Measurements from ENCODE around the gene PDE7B. TPM values are rescaled to one million over a fixed set of nuclear protein-coding genes. Genes with fewer than 3 reads are reported as not detected.
"Not testable (repeated sequence)": the region's sequence is repeated elsewhere in the genome, so short reads cannot be mapped to it uniquely, and the experiment has no call there.

PDE7B gene
- total RNA-seq, 1 experiment from 2014 or later = not detected

- ATAC-seq (no peak), DNase-seq (ENCODE audit: low spot score) (no peak)
- POLR2A ChIA-PET = no interaction called here
- Mint-ChIP-seq H3K36me3 (no peaks in the 10 kb centered on the region), H3K27ac (no peak overlapping the region), H3K4me1 (no peaks in the 10 kb centered on the region), H3K27me3 (ENCODE audit: low read depth) (no peaks in the 10 kb centered on the region; the same call in 1 of the 2 replicates), H3K4me3 (no peak overlapping the region), H3K9me3 (peaks cover 14% of the 10 kb centered on the region)
- CTCF ChIA-PET = no interaction called here
- TF ChIP-seq TP53 (CRISPR knock-in tag; IDR thresholded peaks at IDR 0.05) = no peak
- TF ChIP-seq HMGA2 (CRISPR knock-in tag; IDR thresholded peaks at IDR 0.05) = no peak
- TF ChIP-seq AR (CRISPR knock-in tag; IDR thresholded peaks at IDR 0.05) = no peak
- no peak for TF ChIP-seq CTCF (IDR thresholded peaks at IDR 0.05)
- no peak for TF ChIP-seq EMX1 (CRISPR knock-in tag; IDR thresholded peaks at IDR 0.05)
- TF ChIP-seq E2F4 (CRISPR knock-in tag; IDR thresholded peaks at IDR 0.05; ENCODE audit: borderline replicate concordance, low read depth) = no peak
- no peak for TF ChIP-seq ZMAT4 (CRISPR knock-in tag; IDR thresholded peaks at IDR 0.05)
- TF ChIP-seq MAX (CRISPR knock-in tag; IDR thresholded peaks at IDR 0.05) = no peak
- no peak for TF ChIP-seq ELF4 (CRISPR knock-in tag; IDR thresholded peaks at IDR 0.05; ENCODE audit: low read depth)
- TF ChIP-seq GABPB1 (CRISPR knock-in tag; IDR thresholded peaks at IDR 0.05) = no peak
- TF ChIP-seq ZSCAN18 (CRISPR knock-in tag; IDR thresholded peaks at IDR 0.05) = no peak
- TF ChIP-seq ZBTB43 (CRISPR knock-in tag; IDR thresholded peaks at IDR 0.05) = no peak
Measured at GRCh38 chr6:136137739-136138402, 286.4 kb downstream of the PDE7B start.

- H3K36me3 Mint-ChIP-seq; H3K4me3 Mint-ChIP-seq; CTCF ChIA-PET; POLR2A ChIA-PET; H3K4me1 Mint-ChIP-seq; H3K27ac Mint-ChIP-seq; H3K27me3 Mint-ChIP-seq (ENCODE audit: low read depth); ATAC-seq; DNase-seq (ENCODE audit: low spot score): not testable (repeated sequence)
- peaks cover 14% of the 10 kb centered on the region for H3K9me3 Mint-ChIP-seq
Measured at GRCh38 chr6:136139111-136139510, 287.6 kb downstream of the PDE7B start.

Data from WTC11 (cell line).